Middle frontal gyrus (tissue), 1 donor: ENCODE measurements around the gene CROCC.

Source experiments
- DNase-seq: peaks from one replicate; pipeline ENCODE4 v3.0.0-alpha.2; 2015; ENCODE audit warnings: low spot score; ENCODE audit errors: extremely low spot score

The CROCC gene

GRCh38 chr1:16982902-16983301 is 61.2 kb downstream of the CROCC start:
- no peak for DNase-seq

- no peak for DNase-seq
These were observed 61.9 kb downstream of the CROCC start for GRCh38 chr1:16983649-16984048.

GRCh38 chr1:16984717-16985116 is 63.0 kb downstream of the CROCC start:
- DNase-seq, result no peak

GRCh38 chr1:16986113-16986512 is 64.4 kb downstream of the CROCC start:
- DNase-seq, result no peak

- DNase-seq, result no peak
These were observed 64.8 kb downstream of the CROCC start for GRCh38 chr1:16986560-16986959.

- DNase-seq, result no peak
These were observed 65.2 kb downstream of the CROCC start for GRCh38 chr1:16986962-16987361.

- no peak for DNase-seq
These were observed 66.5 kb downstream of the CROCC start for GRCh38 chr1:16988210-16988609.

GRCh38 chr1:16989676-16990391 is 68.1 kb downstream of the CROCC start:
- DNase-seq, result no peak

GRCh38 chr1:16991571-16991970 is 69.8 kb downstream of the CROCC start:
- no peak for DNase-seq

- DNase-seq, result no peak
These were observed 70.4 kb downstream of the CROCC start for GRCh38 chr1:16992102-16992501.

- no peak for DNase-seq
These were observed 70.9 kb downstream of the CROCC start for GRCh38 chr1:16992675-16993074.

- no peak for DNase-seq
These were observed 71.8 kb downstream of the CROCC start for GRCh38 chr1:16993521-16994038.

GRCh38 chr1:16996845-16997244 is 75.1 kb downstream of the CROCC start:
- DNase-seq, result no peak

- DNase-seq, result no peak
These were observed 76.9 kb downstream of the CROCC start for GRCh38 chr1:16998589-16998988.

GRCh38 chr1:16999863-17000262 is 78.1 kb downstream of the CROCC start:
- DNase-seq, result no peak

GRCh38 chr1:17001760-17002523 is 80.2 kb downstream of the CROCC start:
- DNase-seq, result no peak

- DNase-seq, result no peak
These were observed 80.8 kb downstream of the CROCC start for GRCh38 chr1:17002524-17002902.

GRCh38 chr1:17004466-17005364 is 83.0 kb downstream of the CROCC start:
- DNase-seq, result no peak

- no peak for DNase-seq
These were observed 83.6 kb downstream of the CROCC start for GRCh38 chr1:17005365-17005740.

- DNase-seq, result no peak
These were observed 85.4 kb downstream of the CROCC start for GRCh38 chr1:17007121-17007520.

GRCh38 chr1:17008208-17008855 is 86.6 kb downstream of the CROCC start:
- no peak for DNase-seq
